ENCODE measurements around the gene H2BW2.
"Not testable (repeated sequence)": the region's sequence is repeated elsewhere in the genome, so short reads cannot be mapped to it uniquely, and the experiment has no call there.

H2BW2 gene

DNA sequence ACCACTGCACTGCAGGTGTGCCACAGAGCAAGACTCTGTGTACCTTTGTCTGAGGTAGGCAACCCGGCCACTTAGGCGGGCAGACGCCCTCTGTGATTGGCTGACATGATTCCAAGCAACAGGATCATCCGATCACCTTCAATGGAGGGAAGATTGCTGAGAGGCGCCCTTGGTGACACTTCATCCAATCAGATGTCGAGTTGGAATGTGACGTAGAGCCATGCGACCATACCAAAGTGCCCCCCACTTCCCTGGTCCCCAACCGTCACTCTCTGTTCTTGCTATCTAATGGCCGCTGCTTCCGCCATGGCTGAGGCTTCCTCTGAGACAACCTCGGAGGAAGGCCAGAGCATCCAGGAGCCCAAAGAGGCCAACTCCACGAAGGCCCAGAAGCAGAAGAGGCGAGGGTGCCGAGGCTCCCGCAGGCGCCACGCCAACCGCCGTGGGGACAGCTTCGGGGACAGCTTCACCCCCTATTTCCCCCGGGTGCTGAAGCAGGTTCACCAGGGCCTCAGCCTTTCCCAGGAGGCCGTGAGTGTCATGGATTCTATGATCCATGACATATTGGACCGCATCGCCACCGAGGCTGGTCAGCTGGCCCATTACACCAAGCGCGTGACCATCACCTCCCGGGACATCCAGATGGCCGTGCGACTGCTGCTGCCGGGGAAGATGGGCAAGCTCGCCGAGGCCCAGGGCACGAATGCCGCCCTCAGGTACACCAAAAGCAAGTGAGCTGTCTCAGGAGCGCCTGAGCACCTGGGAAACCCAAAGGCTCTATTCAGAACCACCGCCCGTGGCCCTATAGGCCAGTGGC, at the start of gene H2BW2:
Gene H2BW2 (plus strand): TSS at position 268 of the 817 bp plus-strand sequence. CDS start 39 bp downstream, at position 307.
- DNase-seq = no peak

DNA sequence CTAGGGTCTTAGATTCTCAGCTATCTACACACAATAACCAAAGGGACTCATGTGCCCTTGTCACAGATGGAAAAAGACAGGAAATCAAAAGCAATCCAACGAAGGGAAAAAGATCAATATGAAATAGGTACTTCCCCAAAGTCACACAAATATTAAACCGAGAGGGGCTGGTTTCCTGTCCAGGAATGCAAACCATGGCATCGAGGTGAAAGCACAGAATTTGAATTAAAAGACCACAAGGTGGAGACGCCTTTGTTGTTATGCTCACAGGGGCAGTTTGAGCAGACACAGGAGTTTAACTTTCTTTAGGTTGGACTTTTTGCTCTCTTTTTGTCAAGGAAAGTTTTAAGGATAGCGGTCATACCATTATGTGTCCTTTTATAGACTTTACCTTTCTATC, 40.5 kb upstream of the H2BW2 start:
- no peak for DNase-seq

DNA sequence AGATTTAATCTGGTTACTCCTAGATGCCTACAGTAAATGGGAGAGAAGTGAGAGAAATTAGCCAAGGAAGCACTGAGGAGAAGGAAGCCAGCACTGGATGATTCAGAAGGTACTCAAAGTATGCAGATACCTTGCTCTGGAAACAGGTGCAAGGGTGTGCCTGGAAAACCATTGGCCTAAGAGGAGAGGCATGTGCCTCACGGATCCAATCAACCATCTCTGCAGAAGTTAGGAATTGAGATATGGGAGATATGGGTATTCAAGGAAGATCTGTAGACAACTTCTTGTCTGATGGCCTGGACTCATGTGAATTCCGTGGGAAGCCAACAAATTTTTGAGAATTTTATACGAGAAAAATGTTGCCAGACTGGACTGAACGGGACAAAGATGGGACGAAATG, 30.9 kb upstream of the H2BW2 start:
- DNase-seq = no peak

- no peak for DNase-seq
These were observed 26.6 kb upstream of the H2BW2 start for GRCh38 chrX:104013158-104013557.

- no peak for DNase-seq
These were observed 26.1 kb upstream of the H2BW2 start, which contains the start of gene H2BW1 for GRCh38 chrX:104013606-104014005. H2BW1 (minus strand) TSS chrX:104013708; CDS start chrX:104013576, 132 bp downstream.

DNA sequence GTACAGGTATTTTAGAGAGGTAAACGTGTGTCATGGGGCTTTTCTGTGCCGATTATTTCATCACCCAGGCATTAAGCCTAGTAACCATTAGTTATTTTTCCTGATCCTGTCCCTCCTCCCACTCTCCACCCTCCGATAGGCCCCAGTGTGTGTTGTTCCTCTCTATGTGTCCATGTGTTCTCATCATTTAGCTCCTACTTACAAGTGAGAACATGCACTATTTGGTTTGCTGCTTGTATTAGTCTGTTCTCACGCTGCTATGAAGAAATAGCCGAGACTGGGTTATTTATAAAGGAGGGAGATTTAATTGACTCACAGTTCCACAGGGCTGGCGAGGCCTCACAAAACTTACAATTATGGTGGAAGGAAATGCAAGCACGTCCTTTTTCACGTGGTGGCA, 24.2 kb upstream of the H2BW2 start:
- not testable (repeated sequence) for DNase-seq

DNA sequence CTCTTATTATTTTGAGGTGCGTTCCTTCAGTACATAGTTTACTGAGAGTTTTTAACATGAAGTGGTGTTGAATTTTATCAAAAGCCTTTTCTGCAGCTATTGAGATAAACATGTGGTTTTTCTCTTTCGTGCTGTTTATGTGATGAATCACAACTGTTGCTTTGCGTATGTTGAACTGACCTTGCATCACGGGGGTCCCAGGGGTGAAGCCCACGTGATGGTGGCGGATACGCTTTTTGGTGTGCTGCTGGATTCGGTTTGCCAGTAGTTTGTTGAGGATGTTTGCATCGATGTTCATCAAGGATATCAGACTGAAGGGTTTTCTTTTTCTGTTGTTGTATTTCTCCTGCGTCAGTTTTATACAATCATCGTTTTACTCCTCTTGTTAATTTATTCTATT, 21.6 kb upstream of the H2BW2 start:
- DNase-seq = no peak

DNA sequence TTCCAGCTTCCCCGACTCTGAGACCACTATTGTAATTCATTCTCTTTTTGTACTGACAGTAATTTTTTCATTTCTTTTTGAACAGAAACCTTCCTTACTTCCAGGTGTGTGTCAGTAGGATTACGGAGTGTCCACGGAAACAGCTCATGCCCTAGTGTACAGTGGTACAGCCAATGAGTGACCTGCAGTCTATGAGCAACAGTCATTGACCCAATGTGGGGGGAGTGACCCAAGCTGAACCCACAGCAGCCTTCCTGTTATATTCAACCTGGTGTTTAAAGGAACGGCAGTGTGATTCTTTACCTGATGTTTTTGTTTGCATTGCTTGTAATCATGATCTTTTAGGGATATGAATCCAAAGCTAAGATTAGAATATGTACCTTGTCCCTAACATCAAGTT, 1.2 kb downstream of the H2BW2 start:
- DNase-seq = no peak

DNA sequence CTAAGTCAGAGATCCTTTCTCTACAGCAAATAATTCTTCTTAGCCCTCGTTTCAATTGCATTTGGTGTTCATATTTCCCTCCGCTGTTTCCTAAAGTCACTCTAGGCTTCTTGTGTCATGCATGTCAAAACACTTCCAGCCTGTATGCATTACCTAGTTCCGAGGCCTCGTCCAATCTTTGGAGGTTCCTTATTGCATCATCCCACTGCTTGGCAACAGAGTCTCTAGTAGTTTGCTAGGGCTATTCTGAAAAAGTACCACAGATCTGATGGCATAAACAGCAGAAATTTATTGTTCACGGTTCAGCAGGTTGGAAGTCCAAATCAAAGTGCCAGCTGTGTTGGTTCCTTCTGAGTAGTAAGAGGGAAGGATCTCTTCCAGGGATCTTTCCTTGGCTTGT, 5.9 kb downstream of the H2BW2 start:
- DNase-seq = no peak

DNA sequence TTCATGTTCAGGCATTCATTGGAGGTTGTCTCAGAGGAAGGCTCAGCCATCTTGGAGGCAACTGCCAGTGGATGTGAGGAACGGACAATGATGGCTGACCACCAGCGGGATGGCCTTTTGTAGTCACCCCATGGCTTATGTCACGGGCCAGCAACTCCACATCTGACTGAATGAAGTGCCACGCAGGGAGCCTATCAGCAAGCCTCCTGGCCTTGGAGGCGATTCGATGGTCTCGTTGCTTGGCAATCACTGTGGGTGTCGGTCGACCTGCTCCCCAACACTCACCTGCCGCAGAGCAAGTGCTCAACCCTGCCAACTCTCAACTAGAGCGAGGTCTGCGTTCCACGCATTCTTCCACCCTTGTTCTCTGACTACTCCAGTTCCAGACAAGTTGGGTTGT, 7.4 kb downstream of the H2BW2 start:
- DNase-seq = no peak

DNA sequence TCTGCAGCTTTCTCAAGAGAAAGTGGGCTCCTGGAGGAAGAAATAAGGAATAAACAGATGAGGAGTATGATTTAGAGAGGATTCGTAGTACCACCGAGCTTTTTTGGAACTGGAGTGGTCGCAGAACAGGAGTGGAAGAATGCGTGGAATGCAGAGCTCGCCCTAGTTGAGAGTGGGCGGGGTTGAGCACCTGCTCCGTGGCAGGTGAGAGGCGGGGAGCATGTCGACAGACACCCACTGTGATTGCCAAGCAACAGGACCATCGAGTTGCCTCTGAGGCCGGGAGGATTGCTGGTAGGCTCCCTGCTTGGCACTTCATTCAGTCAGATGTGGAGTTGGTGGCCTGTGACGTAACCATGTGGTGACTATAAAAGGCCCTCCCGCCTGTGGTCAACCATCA, 15.2 kb downstream of the H2BW2 start:
- DNase-seq = not testable (repeated sequence)

DNA sequence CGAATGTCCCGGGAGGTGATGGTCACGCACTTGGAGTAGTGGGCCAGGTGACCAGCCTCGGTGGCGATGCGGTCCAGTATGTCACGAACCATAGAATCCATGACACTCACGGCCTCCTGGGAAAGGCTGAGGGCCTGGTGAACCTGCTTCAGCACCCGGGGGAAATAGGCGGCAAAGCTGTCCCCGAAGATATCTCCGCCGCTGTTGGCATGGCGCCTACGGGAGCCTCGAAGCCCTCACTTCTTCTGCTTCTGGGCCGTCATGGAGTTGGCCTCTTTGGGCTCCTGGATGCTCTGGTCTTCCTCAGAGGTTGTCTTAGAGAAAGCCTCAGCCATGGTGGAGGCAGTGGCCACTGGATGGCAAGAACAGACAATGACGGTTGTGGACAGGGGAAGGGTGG, 22.9 kb downstream of the H2BW2 start:
- DNase-seq = not testable (repeated sequence)

DNA sequence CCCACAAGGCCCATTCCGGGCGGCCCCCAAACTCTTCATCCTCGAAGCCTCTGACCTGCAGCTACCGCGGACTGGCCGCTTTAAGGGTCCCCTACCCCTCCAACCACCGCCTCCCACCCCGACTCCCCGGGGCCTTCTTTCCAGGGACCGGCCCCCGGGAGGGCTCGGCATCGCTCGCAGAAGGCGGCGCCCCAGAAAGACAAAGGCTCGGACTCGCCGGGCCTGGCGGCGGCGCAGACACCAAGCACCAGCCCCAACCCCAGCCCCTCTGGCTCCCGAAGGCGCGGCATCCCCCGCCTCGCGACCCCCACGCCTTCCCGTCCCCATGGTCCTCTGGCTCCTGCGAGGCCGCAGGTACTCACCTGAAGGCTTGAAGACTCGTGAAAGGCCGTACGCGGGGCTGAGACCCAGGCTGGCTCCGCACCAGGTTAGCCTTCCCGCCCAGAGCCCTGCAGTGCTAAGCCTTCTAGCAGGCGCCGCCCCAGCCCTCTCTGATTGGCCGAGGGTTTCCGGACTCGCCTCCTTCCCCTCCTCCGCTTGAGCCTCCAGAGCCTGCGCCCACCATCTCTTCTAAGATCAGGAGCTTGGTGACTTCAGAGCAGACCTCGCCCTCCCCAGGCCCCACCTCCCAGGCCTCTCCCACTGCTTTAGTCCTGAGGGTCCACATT, 36.2 kb downstream of the H2BW2 start, which contains the start of gene TMSB15C:
Gene TMSB15C (minus strand): TSS at position 459 of the 668 bp plus-strand sequence.
- DNase-seq = not testable (repeated sequence)

DNA sequence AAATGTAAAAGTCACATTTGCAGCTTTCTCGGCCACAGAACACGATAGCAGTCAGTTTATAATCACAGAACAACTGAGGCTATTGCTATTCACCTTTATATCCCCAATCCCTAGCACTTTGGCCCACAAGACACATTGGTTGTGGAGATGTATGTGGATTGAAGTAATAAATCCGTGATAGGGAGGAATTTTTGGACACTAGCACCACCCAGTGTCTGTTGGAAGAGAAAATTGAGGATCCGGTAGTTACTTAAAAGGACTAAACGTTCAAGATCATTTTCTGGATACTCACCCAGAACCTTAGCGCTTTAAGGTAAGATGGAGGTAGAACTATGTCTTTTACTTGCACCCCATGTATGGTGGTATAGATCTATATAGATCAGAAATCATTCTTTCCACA, 38.1 kb downstream of the H2BW2 start:
- not testable (repeated sequence) for DNase-seq

DNA sequence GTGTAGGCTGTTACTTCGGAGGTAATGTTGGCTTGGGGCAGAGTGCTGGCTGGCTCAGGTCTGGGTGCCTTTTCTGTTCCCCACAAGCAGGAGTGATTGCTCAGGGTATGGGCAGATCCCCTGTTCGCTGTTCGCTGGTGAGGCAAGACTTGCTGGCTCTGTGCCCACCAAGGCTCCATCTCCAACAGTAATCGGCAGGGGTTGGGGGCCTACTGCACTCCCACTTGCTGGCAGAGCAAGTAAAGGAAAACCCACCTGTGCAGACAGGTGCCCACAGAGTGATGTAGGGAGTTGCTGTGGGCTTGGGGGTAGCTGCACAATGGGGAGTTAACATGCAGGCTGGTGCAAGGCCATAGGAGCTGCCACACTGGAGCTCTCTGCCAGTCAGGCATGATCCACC, 44.3 kb downstream of the H2BW2 start:
- no peak for DNase-seq

DNA sequence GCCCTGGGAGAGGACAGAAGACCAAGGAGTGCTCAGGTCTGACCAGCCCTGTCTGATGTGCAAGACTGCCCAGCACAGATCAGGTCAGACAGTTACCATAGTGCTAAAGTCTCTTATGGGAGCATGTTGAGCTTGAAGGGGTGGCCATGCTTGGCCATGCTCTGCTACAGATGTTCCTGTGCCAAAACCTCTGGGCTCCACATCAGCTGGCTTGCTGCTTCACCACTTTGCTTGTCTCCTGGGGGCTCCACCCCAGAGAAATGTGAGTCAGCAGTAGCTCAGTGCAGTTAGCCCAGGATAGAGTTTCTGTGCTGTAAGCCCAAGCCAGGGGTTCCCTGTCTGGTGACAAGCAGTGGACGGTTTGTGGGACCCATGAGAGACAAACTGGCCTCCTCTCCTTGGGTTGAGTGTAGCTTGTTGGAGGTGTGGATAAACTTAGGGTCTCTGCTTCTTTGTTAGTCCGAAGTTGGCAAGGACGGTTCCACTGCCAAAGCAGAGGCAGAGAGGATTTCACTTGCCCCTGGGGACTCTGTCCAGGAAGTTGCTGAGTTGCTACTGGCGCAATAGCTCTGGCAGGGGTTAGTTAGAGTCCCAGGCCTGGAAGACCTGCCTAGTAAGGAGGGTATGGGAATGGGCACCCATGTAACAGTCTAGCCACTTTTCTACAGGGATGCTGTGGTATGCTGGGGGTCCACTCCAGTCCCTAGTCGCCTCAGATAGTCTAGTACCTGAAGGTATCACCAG, 45.0 kb downstream of the H2BW2 start:
- no peak for DNase-seq

GRCh38 chrX:104085477-104085876, 45.7 kb downstream of the H2BW2 start:
- no peak for DNase-seq

DNA sequence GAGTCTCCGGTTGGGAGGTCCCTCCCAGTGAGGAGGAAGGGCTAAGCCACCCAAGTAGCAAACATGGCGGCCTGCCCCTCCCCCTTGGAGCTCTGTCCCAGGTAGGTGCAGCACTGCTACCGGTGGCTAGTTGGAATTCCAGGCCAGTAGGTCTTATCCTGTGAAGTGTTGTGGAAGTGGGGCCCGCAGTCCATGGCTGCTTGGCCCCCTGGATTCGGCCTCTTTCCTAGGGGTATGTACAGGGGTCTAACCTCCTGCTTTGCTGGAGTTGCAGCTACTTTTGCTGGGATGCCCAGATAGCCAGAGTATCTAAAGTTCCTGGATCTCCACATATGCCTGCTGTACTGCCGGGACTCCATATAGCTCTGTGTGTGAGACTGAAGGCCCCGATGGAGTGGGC, 46.2 kb downstream of the H2BW2 start:
- DNase-seq = no peak
